ENCODE data around the gene TRIM26.

DNA sequence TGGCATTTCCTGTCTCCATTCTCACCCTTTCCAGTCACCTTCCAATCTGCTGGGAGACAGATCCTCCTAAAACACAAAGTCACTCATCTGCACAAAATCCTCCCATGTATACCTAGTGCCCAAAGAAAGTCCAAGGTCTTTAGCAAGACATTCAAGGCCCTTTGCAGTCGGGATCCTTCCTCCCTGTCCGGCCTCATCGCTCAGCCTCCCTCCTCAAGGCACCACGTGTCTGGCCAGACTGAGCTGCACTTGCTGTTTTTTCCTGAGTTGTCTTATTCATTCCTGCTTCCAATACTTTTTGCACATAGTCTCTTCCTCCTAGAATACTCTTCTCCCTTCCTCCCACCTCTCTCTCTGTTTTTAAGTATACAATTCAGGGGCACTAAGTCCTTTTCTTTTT is 48.5 kb downstream of the TRIM26 start:
- TF ChIP-seq, protein P1, sequence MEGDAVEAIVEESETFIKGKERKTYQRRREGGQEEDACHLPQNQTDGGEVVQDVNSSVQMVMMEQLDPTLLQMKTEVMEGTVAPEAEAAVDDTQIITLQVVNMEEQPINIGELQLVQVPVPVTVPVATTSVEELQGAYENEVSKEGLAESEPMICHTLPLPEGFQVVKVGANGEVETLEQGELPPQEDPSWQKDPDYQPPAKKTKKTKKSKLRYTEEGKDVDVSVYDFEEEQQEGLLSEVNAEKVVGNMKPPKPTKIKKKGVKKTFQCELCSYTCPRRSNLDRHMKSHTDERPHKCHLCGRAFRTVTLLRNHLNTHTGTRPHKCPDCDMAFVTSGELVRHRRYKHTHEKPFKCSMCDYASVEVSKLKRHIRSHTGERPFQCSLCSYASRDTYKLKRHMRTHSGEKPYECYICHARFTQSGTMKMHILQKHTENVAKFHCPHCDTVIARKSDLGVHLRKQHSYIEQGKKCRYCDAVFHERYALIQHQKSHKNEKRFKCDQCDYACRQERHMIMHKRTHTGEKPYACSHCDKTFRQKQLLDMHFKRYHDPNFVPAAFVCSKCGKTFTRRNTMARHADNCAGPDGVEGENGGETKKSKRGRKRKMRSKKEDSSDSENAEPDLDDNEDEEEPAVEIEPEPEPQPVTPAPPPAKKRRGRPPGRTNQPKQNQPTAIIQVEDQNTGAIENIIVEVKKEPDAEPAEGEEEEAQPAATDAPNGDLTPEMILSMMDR (IDR thresholded peaks at IDR 0.05): no peak
- no peak for TF ChIP-seq POLR2A (IDR thresholded peaks at IDR 0.05)
